Endothelial cell of umbilical vein (primary cell): ENCODE measurements around the gene DDX27. TPM values are rescaled to one million over a fixed set of nuclear protein-coding genes. Genes with fewer than 3 reads are reported as not detected.
"Not testable (repeated sequence)": the region's sequence is repeated elsewhere in the genome, so short reads cannot be mapped to it uniquely, and the experiment has no call there.

ENCODE experiments used
- BruUV-seq: library from RNA; stranded (reverse); fragments of 400-500 nt; replicated peaks from 2 replicates; lab custom pipeline; 2021; lab: Mats Ljungman, UMichigan
- CTCF ChIA-PET: fragments of 300-600, 350-600 bp; sonication (Branson Sonifier 250); formaldehyde crosslinking; loops from one replicate; lab custom pipeline; 2021; ENCODE audit warnings: antibody characterized with exemption, inconsistent platforms; lab: Charles Lee
- POLR2A ChIA-PET: fragments of 300-600, 350-600 bp; sonication (Branson Sonifier 250); formaldehyde crosslinking; loops from one replicate; lab custom pipeline; 2021; ENCODE audit warnings: antibody characterized with exemption, inconsistent platforms; lab: Charles Lee
- DNase-seq: peaks from one replicate; pipeline ENCODE4 v3.0.0-alpha.2; 2011; ENCODE audit warnings: low read depth, low spot score
- FAIRE-seq: peaks from 2 replicates; lab custom pipeline; 2011; peaks lifted over from hg19 to GRCh38; lab: Jason Lieb, UNC
- H2AFZ ChIP-seq: 2 replicates; pipeline ENCODE4 v1.6.0; 2012; ENCODE audit warnings: low read depth, low read length, control low read depth, inconsistent platforms
- H3K27ac ChIP-seq: 2 replicates; pipeline ENCODE4 v1.5.1; 2011; ENCODE audit warnings: low read depth, mild to moderate bottlenecking, control low read depth, low read length, moderate library complexity; ENCODE audit not compliant: insufficient read depth
- H3K27me3 ChIP-seq, 2 experiments: 2 replicates each; pipeline versions ENCODE4 v1.6.0 to v1.6.1; 2011; ENCODE audit warnings: low read length in 2 of 2, mixed read lengths in 1 of 2; ENCODE audit not compliant: control insufficient read depth in 2 of 2, insufficient read depth in 2 of 2
- H3K36me3 ChIP-seq, 2 experiments: 2 replicates in 1 of 2; 3 replicates in 1 of 2; pipeline ENCODE4 v1.5.1; 2011; ENCODE audit warnings: low read length in 2 of 2, mild to moderate bottlenecking in 1 of 2, moderate library complexity in 1 of 2; ENCODE audit not compliant: control insufficient read depth in 2 of 2, insufficient read depth in 2 of 2; ENCODE audit errors: extremely low read depth in 1 of 2
- H3K4me1 ChIP-seq: 3 replicates; pipeline ENCODE4 v1.5.1; 2011; ENCODE audit warnings: mild to moderate bottlenecking, low read length; ENCODE audit not compliant: control insufficient read depth, insufficient read depth; ENCODE audit errors: extremely low read depth
- H3K4me2 ChIP-seq: 2 replicates; pipeline ENCODE4 v1.6.1; 2011; ENCODE audit warnings: low read length, control low read depth, mixed read lengths; ENCODE audit not compliant: insufficient read depth
- H3K4me3 ChIP-seq, 3 experiments: fragments of 200-600 bp in 1 of 3; sonication (generic), shearing (Covaris generic) in 1 of 3; replicated peaks in 1 of 3; 2 replicates each; pipeline ENCODE4 v1.5.1; 2011 to 2016; ENCODE audit warnings: control low read depth in 3 of 3, low read length in 3 of 3, mild to moderate bottlenecking in 2 of 3, inconsistent platforms in 1 of 3, low read depth in 1 of 3, moderate library complexity in 1 of 3; ENCODE audit not compliant: insufficient read depth in 1 of 3
- H3K79me2 ChIP-seq: 2 replicates; pipeline ENCODE4 v1.6.0; 2012; ENCODE audit warnings: low read length, inconsistent platforms; ENCODE audit not compliant: control insufficient read depth, insufficient read depth
- H3K9ac ChIP-seq: replicated peaks from 2 replicates; pipeline ENCODE3; 2011; ENCODE audit warnings: low read length, control low read depth; ENCODE audit not compliant: insufficient read depth; ENCODE audit errors: extremely low read depth
- H3K9me1 ChIP-seq: replicated peaks from 3 replicates; pipeline ENCODE4 v1.6.0; 2011; ENCODE audit warnings: mild to moderate bottlenecking, low read length; ENCODE audit not compliant: control insufficient read depth, insufficient read depth; ENCODE audit errors: extremely low read depth
- H3K9me3 ChIP-seq: replicated peaks from 2 replicates; pipeline ENCODE4 v1.5.1; 2012; ENCODE audit warnings: low read length, inconsistent platforms; ENCODE audit not compliant: control insufficient read depth, insufficient read depth
- H4K20me1 ChIP-seq: replicated peaks from 2 replicates; pipeline ENCODE3; 2011; ENCODE audit warnings: mild to moderate bottlenecking, low read length; ENCODE audit not compliant: control insufficient read depth, insufficient read depth; ENCODE audit errors: extremely low read depth
- FOS ChIP-seq: IDR thresholded peaks from 2 replicates; pipeline ENCODE4 v1.6.1; 2011; ENCODE audit warnings: mild to moderate bottlenecking, low read length, moderate library complexity, borderline replicate concordance; ENCODE audit not compliant: insufficient read depth
- MAX ChIP-seq: IDR thresholded peaks from 2 replicates; pipeline ENCODE4 v1.6.1; 2011; ENCODE audit not compliant: insufficient read depth, insufficient read length
- MYC ChIP-seq: IDR thresholded peaks from one replicate; pipeline ENCODE4 v1.6.1; 2011; ENCODE audit warnings: mild to moderate bottlenecking, low read depth, low read length
- POLR2A ChIP-seq: IDR thresholded peaks from 2 replicates; pipeline ENCODE4 v1.6.1; 2012; ENCODE audit warnings: low read depth, mild to moderate bottlenecking, control low read depth, low read length
- POLR2AphosphoS5 ChIP-seq: IDR thresholded peaks from 2 replicates; pipeline ENCODE4 v1.6.1; 2012; ENCODE audit warnings: low read depth, mild to moderate bottlenecking, control low read depth, low read length, moderate library complexity; ENCODE audit not compliant: insufficient read depth
- dilution Hi-C: fragments of 300-500 bp; cut with MboI; formaldehyde crosslinking; loops from one replicate; pipeline ENCODE4 v1.15.0; 2019; ENCODE audit warnings: low sequenced_read_pairs; ENCODE audit not compliant: extremely low pct_ligation_motif_present
- intact Hi-C: fragments of 100-400 bp; cut with micrococcal nuclease; formaldehyde crosslinking; loops from one replicate; pipeline ENCODE4 v1.10.0; 2022
- polyA plus RNA-seq, 4 experiments: library from polyadenylated mRNA; depleted of rRNA in 3 of 4; stranded (reverse) in 3 of 4; unstranded in 1 of 4; fragments of >200 nt; gene quantifications; 2 replicates each; pipeline versions ENCODE4 v1.2.1 to v1.2.3, GENCODE V29; 2011 to 2012; ENCODE audit warnings: missing spikeins in 1 of 4
- total RNA-seq: library from RNA; stranded (reverse); gene quantifications from 2 replicates; pipeline ENCODE4 v1.2.3, GENCODE V29; 2021

DDX27 gene
- total and polyA plus RNA-seq, 2 donors (not counting 3 experiments of a cell fraction or from before 2014, with no cell fraction given): 24.0 to 25.7 TPM

- TF ChIP-seq POLR2AphosphoS5 (peak; percentile 94), MAX (no peak), FOS (no peak), POLR2A (peak; percentile 75), MYC (no peak)
- FAIRE-seq (peak; percentile 89), DNase-seq (peak; percentile 93)
- Histone ChIP-seq H3K9me1 (no peaks in the 10 kb centered on the region), H3K27me3 (peaks cover 0 to 4% of the 10 kb centered on the region in 2 experiments), H3K9me3 (no peaks in the 10 kb centered on the region), H3K4me2 (peak within 1 kb of the TSS; percentile 89), H3K4me3 (peak within 1 kb of the TSS; percentile 83 to 94 (median 90)), H2AFZ (peak within 1 kb of the TSS; percentile 99), H3K36me3 (no peaks in the 10 kb centered on the region), H3K27ac (peak within 1 kb of the TSS; percentile 69), H3K79me2 (peaks cover 50% of the 10 kb centered on the region), H4K20me1 (peaks cover 10% of the 10 kb centered on the region), H3K9ac (peak within 1 kb of the TSS; percentile 70), H3K4me1 (peaks cover 7% of the 10 kb centered on the region)
- POLR2A ChIA-PET: interaction anchor here (1.5 kb wide), 1 partner anchor 31 kb away, joined by 3 read pairs; the partner anchor contains the start of gene DDX27
- CTCF ChIA-PET: interaction anchor here (1.0 to 1.7 kb wide), 3 partner anchors 18 to 30 kb away, joined by 4 to 11 read pairs (median 7); no protein-coding TSS in a partner anchor
- dilution Hi-C loops (no loop called here), intact Hi-C loops (loop anchor here (1.0 kb wide), 1 partner anchor 29 kb away; no protein-coding TSS in a partner anchor)
- no TSS peak for BruUV-seq
Measured at GRCh38 chr20:49187851-49188641, 31.2 kb upstream of the DDX27 start, which contains the start of gene STAU1. STAU1 (minus strand) TSS chr20:49188334; CDS start chr20:49166201, 22,133 bp downstream.

GRCh38 chr20:49192944-49193518, 26.2 kb upstream of the DDX27 start:
- H3K9ac ChIP-seq, H3K4me2 ChIP-seq, H3K9me1 ChIP-seq, H3K79me2 ChIP-seq, H3K27me3 ChIP-seq, FAIRE-seq, H3K4me3 ChIP-seq, BruUV-seq, DNase-seq, intact Hi-C loops, H3K27ac ChIP-seq, H3K4me1 ChIP-seq, H2AFZ ChIP-seq, POLR2A ChIA-PET, H3K36me3 ChIP-seq, H3K9me3 ChIP-seq, H4K20me1 ChIP-seq, dilution Hi-C loops: not testable (repeated sequence)
- CTCF ChIA-PET: interaction anchor here (1.5 to 2.9 kb wide), 2 partner anchors 21 to 25 kb away, joined by 4 to 9 read pairs; no protein-coding TSS in a partner anchor
